Activated naive CD8-positive, alpha-beta T cell treated with anti-CD3 and anti-CD28 coated beads, Interleukin-2, amount 50 U/mL, for 24 hours (primary cell): ENCODE data around the gene BARD1.
"Not testable (repeated sequence)": the region's sequence is repeated elsewhere in the genome, so short reads cannot be mapped to it uniquely, and the experiment has no call there.

Experiments
- ATAC-seq: fragments of 150-1000 bp; cut with Tn5 transposase; one replicate; pipeline ENCODE4 v1.10.0; 2021
- DNase-seq: peaks from one replicate; pipeline ENCODE4 v3.0.0; 2021
- H3K27ac Mint-ChIP-seq: one replicate; pipeline ENCODE4 v1.8.0; 2021; ENCODE audit warnings: mild to moderate bottlenecking, mixed read lengths
- H3K27me3 Mint-ChIP-seq: one replicate; pipeline ENCODE4 v1.8.0; 2021; ENCODE audit warnings: mixed read lengths
- H3K36me3 Mint-ChIP-seq: one replicate; pipeline ENCODE4 v1.8.0; 2021; ENCODE audit warnings: low read depth, mixed read lengths
- H3K4me1 Mint-ChIP-seq: one replicate; pipeline ENCODE4 v1.8.0; 2021; ENCODE audit warnings: mixed read lengths
- H3K4me3 Mint-ChIP-seq: one replicate; pipeline ENCODE4 v1.8.0; 2021; ENCODE audit warnings: mild to moderate bottlenecking, moderate library complexity, mixed read lengths
- H3K9me3 Mint-ChIP-seq: one replicate; pipeline ENCODE4 v1.8.0; 2021; ENCODE audit warnings: mixed read lengths

Gene BARD1

GRCh38 chr2:214730800-214731407, 78.6 kb downstream of the BARD1 start:
- no peaks in the 10 kb centered on the region for H3K4me1 Mint-ChIP-seq
- DNase-seq = no peak
- ATAC-seq = peak; percentile 61

GRCh38 chr2:214730248-214730647, 79.2 kb downstream of the BARD1 start:
- no peaks in the 10 kb centered on the region for H3K4me1 Mint-ChIP-seq
- H3K4me3 Mint-ChIP-seq = no peak overlapping the region
- H3K36me3 Mint-ChIP-seq = peaks cover 34% of the 10 kb centered on the region
- no peaks in the 10 kb centered on the region for H3K27me3 Mint-ChIP-seq
- no peak for ATAC-seq
- no peaks in the 10 kb centered on the region for H3K9me3 Mint-ChIP-seq
- no peak for DNase-seq
- no peak overlapping the region for H3K27ac Mint-ChIP-seq

More at GRCh38 chr2:214730800-214731407, 78.6 kb downstream of the BARD1 start:
- Mint-ChIP-seq H3K4me3 (no peak overlapping the region), H3K27me3 (no peaks in the 10 kb centered on the region), H3K27ac (no peak overlapping the region), H3K9me3 (no peaks in the 10 kb centered on the region), H3K36me3 (peaks cover 33% of the 10 kb centered on the region)

GRCh38 chr2:214724741-214725140, 84.7 kb downstream of the BARD1 start:
- ATAC-seq (no peak), DNase-seq (no peak)
- Mint-ChIP-seq H3K27ac (no peak overlapping the region), H3K9me3 (peaks cover 13% of the 10 kb centered on the region), H3K36me3 (peaks cover 53% of the 10 kb centered on the region), H3K4me1 (no peaks in the 10 kb centered on the region), H3K4me3 (no peak overlapping the region), H3K27me3 (no peaks in the 10 kb centered on the region)

- H3K27ac Mint-ChIP-seq, H3K27me3 Mint-ChIP-seq, H3K4me3 Mint-ChIP-seq, H3K4me1 Mint-ChIP-seq, DNase-seq, ATAC-seq: not testable (repeated sequence)
- peaks cover 20% of the 10 kb centered on the region for H3K9me3 Mint-ChIP-seq
- peaks cover 37% of the 10 kb centered on the region for H3K36me3 Mint-ChIP-seq
These were observed 91.6 kb downstream of the BARD1 start for GRCh38 chr2:214717837-214718236.

- peaks cover 20% of the 10 kb centered on the region for H3K9me3 Mint-ChIP-seq
- H3K4me1 Mint-ChIP-seq = peaks cover 3% of the 10 kb centered on the region
- DNase-seq (no peak), ATAC-seq (no peak)
- H3K27me3 Mint-ChIP-seq = no peaks in the 10 kb centered on the region
- no peak overlapping the region for H3K27ac Mint-ChIP-seq
- peaks cover 37% of the 10 kb centered on the region for H3K36me3 Mint-ChIP-seq
- no peak overlapping the region for H3K4me3 Mint-ChIP-seq
These were observed 92.5 kb downstream of the BARD1 start for GRCh38 chr2:214716811-214717560.

GRCh38 chr2:214715025-214715424, 94.5 kb downstream of the BARD1 start:
- Mint-ChIP-seq H3K27me3 (no peaks in the 10 kb centered on the region), H3K4me1 (peaks cover 3% of the 10 kb centered on the region), H3K27ac (no peak overlapping the region), H3K9me3 (peaks cover 7% of the 10 kb centered on the region), H3K36me3 (peaks cover 23% of the 10 kb centered on the region), H3K4me3 (no peak overlapping the region)
- DNase-seq (no peak), ATAC-seq (no peak)

GRCh38 chr2:214713080-214713830, 96.2 kb downstream of the BARD1 start:
- peaks cover 11% of the 10 kb centered on the region for H3K36me3 Mint-ChIP-seq
- no peak for ATAC-seq
- no peaks in the 10 kb centered on the region for H3K27me3 Mint-ChIP-seq
- H3K4me3 Mint-ChIP-seq = no peak overlapping the region
- peaks cover 4% of the 10 kb centered on the region for H3K9me3 Mint-ChIP-seq
- no peak for DNase-seq
- H3K4me1 Mint-ChIP-seq = peaks cover 3% of the 10 kb centered on the region
- H3K27ac Mint-ChIP-seq = no peak overlapping the region

GRCh38 chr2:214710729-214711128, 98.8 kb downstream of the BARD1 start:
- no peak overlapping the region for H3K27ac Mint-ChIP-seq
- H3K27me3 Mint-ChIP-seq = no peaks in the 10 kb centered on the region
- no peaks in the 10 kb centered on the region for H3K4me1 Mint-ChIP-seq

GRCh38 chr2:214706986-214707385, 102.5 kb downstream of the BARD1 start:
- no peak overlapping the region for H3K27ac Mint-ChIP-seq
- no peaks in the 10 kb centered on the region for H3K36me3 Mint-ChIP-seq
- H3K27me3 Mint-ChIP-seq = no peaks in the 10 kb centered on the region
- H3K4me1 Mint-ChIP-seq = no peaks in the 10 kb centered on the region
- ATAC-seq (no peak), DNase-seq (no peak)
- H3K9me3 Mint-ChIP-seq = no peaks in the 10 kb centered on the region
- H3K4me3 Mint-ChIP-seq = no peak overlapping the region

More at GRCh38 chr2:214710729-214711128, 98.8 kb downstream of the BARD1 start:
- DNase-seq = no peak
- no peak for ATAC-seq
- Mint-ChIP-seq H3K4me3 (no peak overlapping the region), H3K36me3 (no peaks in the 10 kb centered on the region), H3K9me3 (no peaks in the 10 kb centered on the region)

GRCh38 chr2:214699236-214699635, 110.2 kb downstream of the BARD1 start:
- no peaks in the 10 kb centered on the region for H3K4me1 Mint-ChIP-seq
- H3K36me3 Mint-ChIP-seq = peaks cover 3% of the 10 kb centered on the region
- no peak overlapping the region for H3K27ac Mint-ChIP-seq
- DNase-seq = no peak
- no peak overlapping the region for H3K4me3 Mint-ChIP-seq
- H3K9me3 Mint-ChIP-seq = peaks cover 14% of the 10 kb centered on the region
- H3K27me3 Mint-ChIP-seq = peaks cover 5% of the 10 kb centered on the region
- ATAC-seq = no peak

- Mint-ChIP-seq H3K9me3 (peaks cover 19% of the 10 kb centered on the region), H3K36me3 (peaks cover 3% of the 10 kb centered on the region), H3K27ac (no peak overlapping the region), H3K4me1 (no peaks in the 10 kb centered on the region), H3K27me3 (peaks cover 5% of the 10 kb centered on the region), H3K4me3 (no peak overlapping the region)
- ATAC-seq (no peak), DNase-seq (no peak)
These were observed 112.8 kb downstream of the BARD1 start for GRCh38 chr2:214696681-214697080.

- no peak overlapping the region for H3K27ac Mint-ChIP-seq
- no peak overlapping the region for H3K4me3 Mint-ChIP-seq
- peaks cover 3% of the 10 kb centered on the region for H3K36me3 Mint-ChIP-seq
- DNase-seq = no peak
- no peaks in the 10 kb centered on the region for H3K4me1 Mint-ChIP-seq
- H3K9me3 Mint-ChIP-seq = peaks cover 14% of the 10 kb centered on the region
- ATAC-seq = peak; percentile 20
- H3K27me3 Mint-ChIP-seq = no peaks in the 10 kb centered on the region
These were observed 113.7 kb downstream of the BARD1 start for GRCh38 chr2:214695789-214696188.

- ATAC-seq, H3K9me3 Mint-ChIP-seq: not testable (repeated sequence)
These were observed 125.9 kb downstream of the BARD1 start for GRCh38 chr2:214683557-214683956.

GRCh38 chr2:214679736-214680135, 129.7 kb downstream of the BARD1 start:
- no peak for ATAC-seq
- Mint-ChIP-seq H3K4me3 (no peak overlapping the region), H3K27ac (no peak overlapping the region)

More at GRCh38 chr2:214683557-214683956, 125.9 kb downstream of the BARD1 start:
- not testable (repeated sequence) for H3K27ac Mint-ChIP-seq, H3K36me3 Mint-ChIP-seq, H3K27me3 Mint-ChIP-seq, H3K4me1 Mint-ChIP-seq, DNase-seq
- H3K4me3 Mint-ChIP-seq = peak overlapping the region; percentile 75

More at GRCh38 chr2:214679736-214680135, 129.7 kb downstream of the BARD1 start:
- H3K27me3 Mint-ChIP-seq = peaks cover 4% of the 10 kb centered on the region
- no peaks in the 10 kb centered on the region for H3K36me3 Mint-ChIP-seq
- H3K9me3 Mint-ChIP-seq = peaks cover 9% of the 10 kb centered on the region
- no peak for DNase-seq
- peaks cover 5% of the 10 kb centered on the region for H3K4me1 Mint-ChIP-seq
